Sigmoid colon (tissue), 3 donors: ENCODE measurements around the gene TRPC1.

ENCODE experiments used
- POLR2A ChIP-seq, 2 donors: fragments of 450-650 bp; IDR thresholded peaks; one replicate each; pipeline ENCODE4 v1.6.1; 2016; ENCODE audit warnings: antibody characterized with exemption in 2 of 2, mild to moderate bottlenecking in 2 of 2, moderate library complexity in 2 of 2
- TF ChIP-seq, protein P1 (sequence below), 4 experiments: fragments of 450-650 bp in 3 of 4; fragments of 200-600 bp in 1 of 4; IDR thresholded peaks; one replicate each; pipeline ENCODE4 v1.5.1; 2016 to 2019; ENCODE audit warnings: antibody characterized with exemption in 4 of 4, mild to moderate bottlenecking in 3 of 4, moderate library complexity in 2 of 4

GRCh38 chr3:142796823-142797222 lies 73.0 kb downstream of the TRPC1 start:
- TF ChIP-seq, protein P1, sequence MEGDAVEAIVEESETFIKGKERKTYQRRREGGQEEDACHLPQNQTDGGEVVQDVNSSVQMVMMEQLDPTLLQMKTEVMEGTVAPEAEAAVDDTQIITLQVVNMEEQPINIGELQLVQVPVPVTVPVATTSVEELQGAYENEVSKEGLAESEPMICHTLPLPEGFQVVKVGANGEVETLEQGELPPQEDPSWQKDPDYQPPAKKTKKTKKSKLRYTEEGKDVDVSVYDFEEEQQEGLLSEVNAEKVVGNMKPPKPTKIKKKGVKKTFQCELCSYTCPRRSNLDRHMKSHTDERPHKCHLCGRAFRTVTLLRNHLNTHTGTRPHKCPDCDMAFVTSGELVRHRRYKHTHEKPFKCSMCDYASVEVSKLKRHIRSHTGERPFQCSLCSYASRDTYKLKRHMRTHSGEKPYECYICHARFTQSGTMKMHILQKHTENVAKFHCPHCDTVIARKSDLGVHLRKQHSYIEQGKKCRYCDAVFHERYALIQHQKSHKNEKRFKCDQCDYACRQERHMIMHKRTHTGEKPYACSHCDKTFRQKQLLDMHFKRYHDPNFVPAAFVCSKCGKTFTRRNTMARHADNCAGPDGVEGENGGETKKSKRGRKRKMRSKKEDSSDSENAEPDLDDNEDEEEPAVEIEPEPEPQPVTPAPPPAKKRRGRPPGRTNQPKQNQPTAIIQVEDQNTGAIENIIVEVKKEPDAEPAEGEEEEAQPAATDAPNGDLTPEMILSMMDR (IDR thresholded peaks at IDR 0.05) = no peak
- no peak for TF ChIP-seq POLR2A (IDR thresholded peaks at IDR 0.05)
